GM12878 (cell line): ENCODE results near the gene ANO10. TPM values are rescaled to one million over a fixed set of nuclear protein-coding genes. Genes with fewer than 3 reads are reported as not detected.

Experiments used
- ATAC-seq: fragments of 200-7000 bp; cut with Tn5 transposase; 3 replicates; pipeline ENCODE4 v1.9.1; 2020; ENCODE audit warnings: mild to moderate bottlenecking, moderate library complexity
- BruUV-seq: library from RNA; stranded (reverse); fragments of 400-500 nt; replicated peaks from 2 replicates; lab custom pipeline; 2021; lab: Mats Ljungman, UMichigan
- CTCF ChIA-PET: fragments of 300-600 bp; sonication (Branson Sonifier 250); formaldehyde crosslinking; extraction: SDS; loops from one replicate; lab custom pipeline; 2021; ENCODE audit warnings: inconsistent platforms; lab: Yijun Ruan, JAX
- POLR2A ChIA-PET: fragments of 350-600 bp; formaldehyde crosslinking; extraction: SDS; loops from one replicate; lab custom pipeline; 2021; ENCODE audit warnings: inconsistent platforms; lab: Charles Lee
- RAD21 ChIA-PET: fragments of 300-600 bp; sonication (Branson Sonifier 250); formaldehyde crosslinking; loops from one replicate; lab custom pipeline; 2023; ENCODE audit warnings: antibody characterized with exemption; ENCODE audit not compliant: unreplicated experiment; lab: Charles Lee
- SMC1A ChIA-PET: fragments of 300-600 bp; sonication (Branson Sonifier 250); formaldehyde crosslinking; loops from one replicate; lab custom pipeline; 2023; ENCODE audit not compliant: unreplicated experiment, uncharacterized antibody; lab: Charles Lee
- DNase-seq: peaks from one replicate; pipeline ENCODE4 v3.0.0-alpha.2; 2011; ENCODE audit warnings: low read depth, low spot score
- FAIRE-seq: peaks from 3 replicates; lab custom pipeline; 2011; peaks lifted over from hg19 to GRCh38; lab: Jason Lieb, UNC
- H2AFZ ChIP-seq: 2 replicates; pipeline ENCODE4 v1.6.0; 2011; ENCODE audit warnings: low read depth, low read length, control low read depth; ENCODE audit not compliant: control insufficient read depth
- H3K27ac ChIP-seq: 2 replicates; pipeline ENCODE4 v1.5.1; 2011; ENCODE audit warnings: control low read depth; ENCODE audit not compliant: control insufficient read depth, insufficient read depth
- H3K27me3 ChIP-seq, 2 experiments: replicated peaks in 1 of 2; 2 replicates each; pipeline versions ENCODE4 v1.6.0 to v1.6.1; 2011; ENCODE audit warnings: low read length in 1 of 2; ENCODE audit not compliant: control insufficient read depth in 2 of 2, insufficient read depth in 2 of 2
- H3K36me3 ChIP-seq, 2 experiments: 2 replicates each; pipeline ENCODE4 v1.5.1; 2011; ENCODE audit warnings: low read length in 1 of 2; ENCODE audit not compliant: control insufficient read depth in 2 of 2, insufficient read depth in 2 of 2
- H3K4me1 ChIP-seq: 2 replicates; pipeline ENCODE4 v1.6.1; 2011; ENCODE audit warnings: mild to moderate bottlenecking, low read length, moderate library complexity, mixed read lengths; ENCODE audit not compliant: control insufficient read depth, insufficient read depth
- H3K4me2 ChIP-seq: 2 replicates; pipeline ENCODE4 v1.6.0; 2011; ENCODE audit warnings: control low read depth; ENCODE audit not compliant: control insufficient read depth, insufficient read depth
- H3K4me3 ChIP-seq: fragments of 200-600 bp; sonication (generic); 2 replicates; pipeline ENCODE4 v1.5.1; 2016
- H3K79me2 ChIP-seq: 2 replicates; pipeline ENCODE4 v1.6.0; 2011; ENCODE audit warnings: low read length; ENCODE audit not compliant: control insufficient read depth, insufficient read depth
- H3K9ac ChIP-seq: 2 replicates; pipeline ENCODE4 v1.8.0; 2011; ENCODE audit warnings: low read length, control low read depth, mixed read lengths; ENCODE audit not compliant: control insufficient read depth, insufficient read depth
- H3K9me3 ChIP-seq: replicated peaks from 3 replicates; pipeline ENCODE4 v1.5.1; 2011; ENCODE audit warnings: mild to moderate bottlenecking, low read length; ENCODE audit not compliant: control insufficient read depth, insufficient read depth
- H4K20me1 ChIP-seq: 2 replicates; pipeline ENCODE4 v1.6.0; 2011; ENCODE audit not compliant: control insufficient read depth, insufficient read depth
- CBX3 ChIP-seq: fragments of 200-600 bp; sonication (generic); IDR thresholded peaks from 2 replicates; pipeline ENCODE4 v1.6.1; 2016; ENCODE audit warnings: low read depth, borderline replicate concordance
- DPF2 ChIP-seq: fragments of 450-650 bp; IDR thresholded peaks from 2 replicates; pipeline ENCODE4 v1.6.1; 2017; ENCODE audit warnings: mild to moderate bottlenecking
- EP300 ChIP-seq, 2 experiments: fragments of 150-350 bp in 1 of 2; IDR thresholded peaks; 2 replicates each; pipeline ENCODE4 v1.6.1; 2011 to 2012; ENCODE audit warnings: low read depth in 2 of 2, low read length in 2 of 2, borderline replicate concordance in 1 of 2, improper control_type of control experiment in 1 of 2, inconsistent platforms in 1 of 2; ENCODE audit not compliant: control insufficient read depth in 1 of 2
- GABPA ChIP-seq: IDR thresholded peaks from 2 replicates; pipeline ENCODE4 v1.6.1; 2014; ENCODE audit warnings: antibody characterized with exemption, low read depth, mild to moderate bottlenecking, inconsistent platforms
- MTA2 ChIP-seq: fragments of 450-650 bp; IDR thresholded peaks from 2 replicates; pipeline ENCODE4 v1.6.1; 2016; ENCODE audit warnings: low read depth, mild to moderate bottlenecking, moderate library complexity
- MTA3 ChIP-seq: IDR thresholded peaks from 2 replicates; pipeline ENCODE4 v1.6.1; 2012; ENCODE audit warnings: low read length, inconsistent platforms, borderline replicate concordance
- RCOR1 ChIP-seq: conservative IDR thresholded peaks from 2 replicates; pipeline ENCODE4 v1.6.1; 2012; ENCODE audit warnings: low read depth, low read length, improper control_type of control experiment
- STAT3 ChIP-seq: IDR thresholded peaks from 2 replicates; pipeline ENCODE4 v1.6.1; 2011; ENCODE audit warnings: low read depth, low read length, improper control_type of control experiment
- SUPT20H ChIP-seq: IDR thresholded peaks from 2 replicates; pipeline ENCODE4 v1.6.1; 2011; ENCODE audit warnings: low read depth, mild to moderate bottlenecking, low read length, moderate library complexity, borderline replicate concordance; ENCODE audit not compliant: control insufficient read depth
- TCF12 ChIP-seq: IDR thresholded peaks from 2 replicates; pipeline ENCODE4 v1.6.1; 2011; ENCODE audit warnings: low read depth, mild to moderate bottlenecking, low read length
- YY1 ChIP-seq: IDR thresholded peaks from 2 replicates; pipeline ENCODE4 v1.6.1; 2011; ENCODE audit warnings: low read depth, mild to moderate bottlenecking, low read length
- WGBS: methylation state at CpG from one replicate; pipeline ENCODE4 v1.1.6; 2016; ENCODE audit warnings: low lambda C conversion rate; ENCODE audit not compliant: insufficient replicate concordance, insufficient coverage; ENCODE audit errors: missing lambda C conversion rate; 5-methylcytosine and 5-hydroxymethylcytosine counted together
- in situ Hi-C: fragments of 300-500 bp; cut with MboI; formaldehyde crosslinking; loops from 9 replicates; pipeline ENCODE4 v1.14.3; 2018; ENCODE audit warnings: mixed read lengths
- intact Hi-C: fragments of 100-400 bp; cut with micrococcal nuclease; formaldehyde crosslinking; loops from one replicate; pipeline ENCODE4 v1.14.2; 2022; ENCODE audit not compliant: unreplicated experiment
- polyA plus RNA-seq, 11 experiments: library from polyadenylated mRNA; depleted of rRNA in 4 of 11; unstranded in 6 of 11; stranded (reverse) in 5 of 11; fragments of >200 nt; fragmentation: Nextera tagmentation in 4 of 11; fragmentation: Illumina TruSeq in 1 of 11; extraction: Ambion mirVana in 4 of 11; extraction: Trizol in 1 of 11; gene quantifications; 1 replicate in 1 of 11; 2 replicates in 10 of 11; pipeline versions ENCODE4 v1.2.1 to v1.2.3, GENCODE V29; 2011 to 2016; ENCODE audit warnings: inconsistent platforms in 2 of 11, missing spikeins in 2 of 11, low read depth in 1 of 11
- total RNA-seq, 4 experiments: library from RNA; depleted of rRNA in 3 of 4; stranded (reverse); fragments of >200 nt in 3 of 4; fragmentation: Illumina TruSeq in 1 of 4; extraction: Trizol in 1 of 4; gene quantifications; 2 replicates each; pipeline versions ENCODE4 v1.2.1 to v1.2.3, GENCODE V29; 2013 to 2021
- TF ChIP-seq, protein P1 (sequence below): fragments of 450-650 bp; IDR thresholded peaks from 2 replicates; pipeline ENCODE4 v1.6.1; 2017; ENCODE audit warnings: mild to moderate bottlenecking, moderate library complexity
- TF ChIP-seq, protein P2 (sequence below): fragments of 450-650 bp; IDR thresholded peaks from 2 replicates; pipeline ENCODE4 v1.6.1; 2014; ENCODE audit warnings: mild to moderate bottlenecking
- TF ChIP-seq, protein P3 (sequence below): fragments of 450-650 bp; IDR thresholded peaks from 2 replicates; pipeline ENCODE4 v1.6.1; 2017; ENCODE audit warnings: low read depth, mild to moderate bottlenecking, moderate library complexity
- TF ChIP-seq, protein P4 (sequence below): fragments of 450-650 bp; formaldehyde crosslinking; IDR thresholded peaks from 2 replicates; pipeline ENCODE4 v1.4.0; 2022; ENCODE audit warnings: mild to moderate bottlenecking, moderate library complexity

ANO10 gene
- total and polyA plus RNA-seq, 10 of the 15 experiments (the other 5 are each of a cell fraction or from before 2014, with no cell fraction given), result 0.29 to 21.9 (median 1.6) TPM

DNA sequence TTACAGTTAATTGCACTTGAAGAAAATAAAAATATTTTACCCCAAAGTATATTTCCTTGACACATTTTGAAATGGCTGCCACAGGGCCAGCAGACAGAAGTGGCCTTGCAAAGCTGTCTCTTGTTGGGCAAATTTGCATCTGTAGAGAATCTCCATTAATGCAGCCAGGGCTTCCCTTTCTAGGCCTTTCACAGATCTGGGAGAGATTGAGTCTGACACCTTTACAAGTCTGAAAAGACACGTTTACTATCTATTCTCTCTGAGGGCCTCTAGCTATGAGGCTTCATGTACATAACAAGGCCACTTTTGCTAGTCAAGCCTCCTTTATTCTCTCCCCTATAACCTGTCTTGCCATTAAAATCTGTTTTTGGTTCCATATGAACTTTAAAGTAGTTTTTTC is 135.9 kb downstream of the ANO10 start:
- no peaks in the 10 kb centered on the region for H3K36me3 ChIP-seq
- no peak overlapping the region for H3K9ac ChIP-seq
- 8% methylated on average over 1 of the region's 1 CpG for WGBS
- FAIRE-seq (no peak), ATAC-seq (no peak), DNase-seq (no peak)
- ChIA-PET POLR2A (no interaction called here), SMC1A (no interaction called here), RAD21 (no interaction called here), CTCF (no interaction called here)
- intact Hi-C loops (no loop called here), in situ Hi-C loops (no loop called here)
- no peak overlapping the region for H3K4me2 ChIP-seq
- BruUV-seq, result no TSS peak
- no peaks in the 10 kb centered on the region for H3K27me3 ChIP-seq
- no peaks in the 10 kb centered on the region for H4K20me1 ChIP-seq
- no peak overlapping the region for H2AFZ ChIP-seq
- H3K79me2 ChIP-seq, result no peaks in the 10 kb centered on the region
- no peaks in the 10 kb centered on the region for H3K4me1 ChIP-seq
- no peak overlapping the region for H3K27ac ChIP-seq
- H3K4me3 ChIP-seq, result no peak overlapping the region
- no peaks in the 10 kb centered on the region for H3K9me3 ChIP-seq
- TF ChIP-seq, protein P1, sequence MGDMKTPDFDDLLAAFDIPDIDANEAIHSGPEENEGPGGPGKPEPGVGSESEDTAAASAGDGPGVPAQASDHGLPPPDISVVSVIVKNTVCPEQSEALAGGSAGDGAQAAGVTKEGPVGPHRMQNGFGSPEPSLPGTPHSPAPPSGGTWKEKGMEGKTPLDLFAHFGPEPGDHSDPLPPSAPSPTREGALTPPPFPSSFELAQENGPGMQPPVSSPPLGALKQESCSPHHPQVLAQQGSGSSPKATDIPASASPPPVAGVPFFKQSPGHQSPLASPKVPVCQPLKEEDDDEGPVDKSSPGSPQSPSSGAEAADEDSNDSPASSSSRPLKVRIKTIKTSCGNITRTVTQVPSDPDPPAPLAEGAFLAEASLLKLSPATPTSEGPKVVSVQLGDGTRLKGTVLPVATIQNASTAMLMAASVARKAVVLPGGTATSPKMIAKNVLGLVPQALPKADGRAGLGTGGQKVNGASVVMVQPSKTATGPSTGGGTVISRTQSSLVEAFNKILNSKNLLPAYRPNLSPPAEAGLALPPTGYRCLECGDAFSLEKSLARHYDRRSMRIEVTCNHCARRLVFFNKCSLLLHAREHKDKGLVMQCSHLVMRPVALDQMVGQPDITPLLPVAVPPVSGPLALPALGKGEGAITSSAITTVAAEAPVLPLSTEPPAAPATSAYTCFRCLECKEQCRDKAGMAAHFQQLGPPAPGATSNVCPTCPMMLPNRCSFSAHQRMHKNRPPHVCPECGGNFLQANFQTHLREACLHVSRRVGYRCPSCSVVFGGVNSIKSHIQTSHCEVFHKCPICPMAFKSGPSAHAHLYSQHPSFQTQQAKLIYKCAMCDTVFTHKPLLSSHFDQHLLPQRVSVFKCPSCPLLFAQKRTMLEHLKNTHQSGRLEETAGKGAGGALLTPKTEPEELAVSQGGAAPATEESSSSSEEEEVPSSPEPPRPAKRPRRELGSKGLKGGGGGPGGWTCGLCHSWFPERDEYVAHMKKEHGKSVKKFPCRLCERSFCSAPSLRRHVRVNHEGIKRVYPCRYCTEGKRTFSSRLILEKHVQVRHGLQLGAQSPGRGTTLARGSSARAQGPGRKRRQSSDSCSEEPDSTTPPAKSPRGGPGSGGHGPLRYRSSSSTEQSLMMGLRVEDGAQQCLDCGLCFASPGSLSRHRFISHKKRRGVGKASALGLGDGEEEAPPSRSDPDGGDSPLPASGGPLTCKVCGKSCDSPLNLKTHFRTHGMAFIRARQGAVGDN, result no peak
- TF ChIP-seq CBX3 (no peak), EP300 (IDR thresholded peaks at IDR 0.05; ENCODE audit: borderline replicate concordance in 1 of 2, control insufficient read depth in 1 of 2, low read depth in 2 of 2, low read length in 2 of 2) (no peak), RCOR1 (no peak), DPF2 (no peak), MTA2 (no peak), GABPA (no peak), SUPT20H (no peak), STAT3 (no peak), YY1 (no peak), TCF12 (no peak), MTA3 (no peak)
- TF ChIP-seq, protein P2, sequence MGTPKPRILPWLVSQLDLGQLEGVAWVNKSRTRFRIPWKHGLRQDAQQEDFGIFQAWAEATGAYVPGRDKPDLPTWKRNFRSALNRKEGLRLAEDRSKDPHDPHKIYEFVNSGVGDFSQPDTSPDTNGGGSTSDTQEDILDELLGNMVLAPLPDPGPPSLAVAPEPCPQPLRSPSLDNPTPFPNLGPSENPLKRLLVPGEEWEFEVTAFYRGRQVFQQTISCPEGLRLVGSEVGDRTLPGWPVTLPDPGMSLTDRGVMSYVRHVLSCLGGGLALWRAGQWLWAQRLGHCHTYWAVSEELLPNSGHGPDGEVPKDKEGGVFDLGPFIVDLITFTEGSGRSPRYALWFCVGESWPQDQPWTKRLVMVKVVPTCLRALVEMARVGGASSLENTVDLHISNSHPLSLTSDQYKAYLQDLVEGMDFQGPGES, result no peak
- TF ChIP-seq, protein P3, sequence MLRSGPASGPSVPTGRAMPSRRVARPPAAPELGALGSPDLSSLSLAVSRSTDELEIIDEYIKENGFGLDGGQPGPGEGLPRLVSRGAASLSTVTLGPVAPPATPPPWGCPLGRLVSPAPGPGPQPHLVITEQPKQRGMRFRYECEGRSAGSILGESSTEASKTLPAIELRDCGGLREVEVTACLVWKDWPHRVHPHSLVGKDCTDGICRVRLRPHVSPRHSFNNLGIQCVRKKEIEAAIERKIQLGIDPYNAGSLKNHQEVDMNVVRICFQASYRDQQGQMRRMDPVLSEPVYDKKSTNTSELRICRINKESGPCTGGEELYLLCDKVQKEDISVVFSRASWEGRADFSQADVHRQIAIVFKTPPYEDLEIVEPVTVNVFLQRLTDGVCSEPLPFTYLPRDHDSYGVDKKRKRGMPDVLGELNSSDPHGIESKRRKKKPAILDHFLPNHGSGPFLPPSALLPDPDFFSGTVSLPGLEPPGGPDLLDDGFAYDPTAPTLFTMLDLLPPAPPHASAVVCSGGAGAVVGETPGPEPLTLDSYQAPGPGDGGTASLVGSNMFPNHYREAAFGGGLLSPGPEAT, result no peak
- TF ChIP-seq, protein P4, sequence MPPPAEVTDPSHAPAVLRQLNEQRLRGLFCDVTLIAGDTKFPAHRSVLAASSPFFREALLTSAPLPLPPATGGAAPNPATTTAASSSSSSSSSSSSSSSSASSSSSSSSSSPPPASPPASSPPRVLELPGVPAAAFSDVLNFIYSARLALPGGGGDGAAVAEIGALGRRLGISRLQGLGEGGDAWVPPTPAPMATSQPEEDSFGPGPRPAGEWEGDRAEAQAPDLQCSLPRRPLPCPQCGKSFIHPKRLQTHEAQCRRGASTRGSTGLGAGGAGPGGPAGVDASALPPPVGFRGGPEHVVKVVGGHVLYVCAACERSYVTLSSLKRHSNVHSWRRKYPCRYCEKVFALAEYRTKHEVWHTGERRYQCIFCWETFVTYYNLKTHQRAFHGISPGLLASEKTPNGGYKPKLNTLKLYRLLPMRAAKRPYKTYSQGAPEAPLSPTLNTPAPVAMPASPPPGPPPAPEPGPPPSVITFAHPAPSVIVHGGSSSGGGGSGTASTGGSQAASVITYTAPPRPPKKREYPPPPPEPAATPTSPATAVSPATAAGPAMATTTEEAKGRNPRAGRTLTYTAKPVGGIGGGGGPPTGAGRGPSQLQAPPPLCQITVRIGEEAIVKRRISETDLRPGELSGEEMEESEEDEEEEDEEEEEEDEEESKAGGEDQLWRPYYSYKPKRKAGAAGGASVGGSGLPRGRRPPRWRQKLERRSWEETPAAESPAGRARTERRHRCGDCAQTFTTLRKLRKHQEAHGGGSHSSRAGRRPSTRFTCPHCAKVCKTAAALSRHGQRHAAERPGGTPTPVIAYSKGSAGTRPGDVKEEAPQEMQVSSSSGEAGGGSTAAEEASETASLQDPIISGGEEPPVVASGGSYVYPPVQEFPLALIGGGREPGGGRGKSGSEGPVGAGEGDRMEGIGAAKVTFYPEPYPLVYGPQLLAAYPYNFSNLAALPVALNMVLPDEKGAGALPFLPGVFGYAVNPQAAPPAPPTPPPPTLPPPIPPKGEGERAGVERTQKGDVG, result no peak
